Liver (tissue), 9 donors: ENCODE measurements around the gene PDE4D. TPM values are rescaled to one million over a fixed set of nuclear protein-coding genes. Genes with fewer than 3 reads are reported as not detected.

Experiments used
- DNase-seq: peaks from one replicate; pipeline ENCODE4 v3.0.0-alpha.2; 2017; ENCODE audit warnings: low spot score
- H3K27ac ChIP-seq, 2 donors: one replicate each; pipeline ENCODE4 v1.7.0; 2013; ENCODE audit warnings: inconsistent platforms in 2 of 2, low read length in 2 of 2, control low read depth in 1 of 2, low read depth in 1 of 2, mild to moderate bottlenecking in 1 of 2
- H3K27me3 ChIP-seq, 4 donors: one replicate each; pipeline versions ENCODE4 v1.6.1 to v1.7.0; 2013; ENCODE audit warnings: low read length in 3 of 4, inconsistent platforms in 1 of 4, mild to moderate bottlenecking in 1 of 4, moderate library complexity in 1 of 4; ENCODE audit not compliant: control insufficient read depth in 4 of 4, insufficient read depth in 4 of 4
- H3K36me3 ChIP-seq, 4 donors: one replicate each; pipeline versions ENCODE4 v1.6.1 to v1.7.0; 2013; ENCODE audit warnings: low read length in 3 of 4, mild to moderate bottlenecking in 3 of 4, low read depth in 1 of 4, moderate library complexity in 1 of 4; ENCODE audit not compliant: control insufficient read depth in 4 of 4, insufficient read depth in 3 of 4
- H3K4me1 ChIP-seq, 4 donors: one replicate each; pipeline versions ENCODE4 v1.6.1 to v1.7.0; 2013; ENCODE audit warnings: low read length in 3 of 4, mild to moderate bottlenecking in 3 of 4, moderate library complexity in 1 of 4; ENCODE audit not compliant: control insufficient read depth in 4 of 4, insufficient read depth in 4 of 4
- H3K4me3 ChIP-seq, 3 donors: one replicate each; pipeline versions ENCODE4 v1.6.1 to v1.7.0; 2013; ENCODE audit warnings: low read length in 3 of 3, control low read depth in 1 of 3, low read depth in 1 of 3, mild to moderate bottlenecking in 1 of 3
- H3K9ac ChIP-seq, 2 donors: one replicate each; pipeline ENCODE4 v1.7.0; 2013; ENCODE audit warnings: low read length in 2 of 2, mild to moderate bottlenecking in 2 of 2, moderate library complexity in 2 of 2, control low read depth in 1 of 2, low read depth in 1 of 2
- H3K9me3 ChIP-seq, 4 donors: one replicate each; pipeline versions ENCODE4 v1.6.1 to v1.7.0; 2013; ENCODE audit warnings: low read length in 3 of 4; ENCODE audit not compliant: control insufficient read depth in 4 of 4
- ATF3 ChIP-seq: IDR thresholded peaks from 2 replicates; pipeline ENCODE4 v1.6.1; 2016; ENCODE audit warnings: antibody characterized with exemption
- CTCF ChIP-seq: fragments of 150-350 bp; IDR thresholded peaks from 2 replicates; pipeline ENCODE4 v1.5.1; 2017; ENCODE audit warnings: improper control_type of control experiment, low read depth, low read length; ENCODE audit not compliant: missing input control
- EGR1 ChIP-seq, 2 donors: IDR thresholded peaks; 2 replicates each; pipeline ENCODE4 v1.6.1; 2016 to 2018; ENCODE audit warnings: antibody characterized with exemption in 2 of 2, low read depth in 2 of 2
- FOXA2 ChIP-seq: IDR thresholded peaks from 2 replicates; pipeline ENCODE4 v1.6.1; 2016; ENCODE audit warnings: antibody characterized with exemption
- GABPA ChIP-seq, 2 donors: IDR thresholded peaks in 1 of 2; conservative IDR thresholded peaks in 1 of 2; 2 replicates each; pipeline ENCODE4 v1.6.1; 2016; ENCODE audit warnings: antibody characterized with exemption in 2 of 2, mild to moderate bottlenecking in 1 of 2, moderate library complexity in 1 of 2
- HNF4A ChIP-seq, 2 donors: conservative IDR thresholded peaks; 2 replicates each; pipeline ENCODE4 v1.6.1; 2016; ENCODE audit warnings: antibody characterized with exemption in 2 of 2, mild to moderate bottlenecking in 2 of 2
- HNF4G ChIP-seq: IDR thresholded peaks from 2 replicates; pipeline ENCODE4 v1.6.1; 2016; ENCODE audit warnings: antibody characterized with exemption
- JUND ChIP-seq, 2 donors: IDR thresholded peaks; 2 replicates each; pipeline ENCODE4 v1.6.1; 2016; ENCODE audit warnings: antibody characterized with exemption in 2 of 2
- MAX ChIP-seq: IDR thresholded peaks from 2 replicates; pipeline ENCODE4 v1.6.1; 2016; ENCODE audit warnings: antibody characterized with exemption
- NR2F2 ChIP-seq: IDR thresholded peaks from 2 replicates; pipeline ENCODE4 v1.6.1; 2016; ENCODE audit warnings: antibody characterized with exemption
- RXRA ChIP-seq, 2 donors: IDR thresholded peaks; 2 replicates each; pipeline ENCODE4 v1.6.1; 2017 to 2018; ENCODE audit warnings: antibody characterized with exemption in 2 of 2, mild to moderate bottlenecking in 1 of 2
- SP1 ChIP-seq: IDR thresholded peaks from 2 replicates; pipeline ENCODE4 v1.6.1; 2018; ENCODE audit warnings: antibody characterized with exemption, mild to moderate bottlenecking
- TAF1 ChIP-seq: conservative IDR thresholded peaks from 2 replicates; pipeline ENCODE4 v1.6.1; 2016; ENCODE audit warnings: antibody characterized with exemption, mild to moderate bottlenecking
- YY1 ChIP-seq: IDR thresholded peaks from 2 replicates; pipeline ENCODE4 v1.6.1; 2016; ENCODE audit warnings: antibody characterized with exemption, mild to moderate bottlenecking
- ZBTB33 ChIP-seq: IDR thresholded peaks from 2 replicates; pipeline ENCODE4 v1.6.1; 2016; ENCODE audit warnings: antibody characterized with exemption
- WGBS: extraction: QIAGEN DNeasy Blood & Tissue Kit; methylation state at CpG from one replicate; pipeline ENCODE4 v1.1.7; 2013; 5-methylcytosine and 5-hydroxymethylcytosine counted together
- polyA plus RNA-seq, 2 donors: library from polyadenylated mRNA; stranded (reverse) in 1 of 2; unstranded in 1 of 2; fragments of 200-250 nt in 1 of 2; fragments of >200 nt in 1 of 2; fragmentation: Nextera tagmentation in 1 of 2; extraction: Ambion mirVana in 1 of 2; gene quantifications; one replicate each; pipeline versions ENCODE4 v1.2.1 to v1.2.3, GENCODE V29; 2013 to 2015
- total RNA-seq, 2 donors: library from RNA; depleted of rRNA; stranded (reverse); fragments of >200 nt; gene quantifications; one replicate each; pipeline ENCODE4 v1.2.3, GENCODE V29; 2014
- donor health status: healthy.
- donor health status: healthy.
- donor health status: healthy.
- donor health status: healthy.
- donor health status: healthy.

The PDE4D gene
- total and polyA plus RNA-seq, 4 donors: 0.67 to 11.9 (median 6.5) TPM

- DNase-seq: no peak
- Histone ChIP-seq H3K9ac (no peak overlapping the region), H3K27ac (no peak overlapping the region), H3K4me3 (no peak overlapping the region), H3K27me3 (peaks cover 0 to 2% (median 0%) of the 10 kb centered on the region in 4 donors), H3K4me1 (peaks cover 0 to 10% (median 0%) of the 10 kb centered on the region in 4 donors), H3K9me3 (no peaks in the 10 kb centered on the region), H3K36me3 (no peaks in the 10 kb centered on the region)
- WGBS: 72% methylated on average over 5 of the region's 5 CpGs
- TF ChIP-seq SP1 (no peak), ATF3 (no peak), JUND (IDR thresholded peaks at IDR 0.05) (no peak), ZBTB33 (no peak), HNF4G (no peak), HNF4A (conservative IDR thresholded peaks at IDR 0.05) (no peak), FOXA2 (no peak), MAX (no peak), CTCF (no peak), NR2F2 (no peak), EGR1 (IDR thresholded peaks at IDR 0.05; ENCODE audit: low read depth in 2 of 2) (no peak), GABPA (IDR thresholded peaks at IDR 0.05 in 1 of 2, conservative IDR thresholded peaks at IDR 0.05 in 1 of 2) (no peak), TAF1 (no peak), RXRA (IDR thresholded peaks at IDR 0.05) (no peak), YY1 (no peak)
Observed at GRCh38 chr5:59276917-59277372, 616.6 kb downstream of the PDE4D start.

- 72% methylated on average over 2 of the region's 2 CpGs for WGBS
- peaks cover 0 to 2% (median 0%) of the 10 kb centered on the region in 4 donors for H3K27me3 ChIP-seq
- no peak overlapping the region for H3K27ac ChIP-seq
- H3K4me1 ChIP-seq: peaks cover 0 to 10% (median 0%) of the 10 kb centered on the region in 4 donors
- no peaks in the 10 kb centered on the region for H3K36me3 ChIP-seq
- TF ChIP-seq YY1 (no peak), CTCF (no peak), HNF4G (no peak), EGR1 (IDR thresholded peaks at IDR 0.05; ENCODE audit: low read depth in 2 of 2) (no peak), ZBTB33 (no peak), GABPA (IDR thresholded peaks at IDR 0.05 in 1 of 2, conservative IDR thresholded peaks at IDR 0.05 in 1 of 2) (no peak), RXRA (IDR thresholded peaks at IDR 0.05) (no peak), NR2F2 (no peak)
- H3K9me3 ChIP-seq: no peaks in the 10 kb centered on the region
- H3K9ac ChIP-seq: no peak overlapping the region
- no peak for DNase-seq
- H3K4me3 ChIP-seq: no peak overlapping the region
Observed at GRCh38 chr5:59276325-59276675, 617.2 kb downstream of the PDE4D start.
